Aorta (tissue), 5 donors: ENCODE measurements around the gene GAN. TPM values are rescaled to one million over a fixed set of nuclear protein-coding genes. Genes with fewer than 3 reads are reported as not detected.
A peak's percentile ranks its signal among the peaks of the same experiment; 100 is the strongest.

ENCODE experiments used
- ATAC-seq: fragments of 200-7000 bp; cut with Tn5 transposase; one replicate; pipeline ENCODE4 v1.9.1; 2022; ENCODE audit warnings: moderate library complexity; ENCODE audit not compliant: low FRiP score
- DNase-seq, 2 donors: peaks; one replicate each; pipeline ENCODE4 v3.0.0-alpha.2; 2020
- H3K27ac ChIP-seq, 2 donors: one replicate each; pipeline ENCODE4 v1.5.1; 2013; ENCODE audit warnings: low read length in 2 of 2, mild to moderate bottlenecking in 2 of 2, moderate library complexity in 2 of 2, control low read depth in 1 of 2, inconsistent platforms in 1 of 2, low read depth in 1 of 2
- H3K27me3 ChIP-seq, 2 donors: one replicate each; pipeline ENCODE4 v1.6.1; 2013; ENCODE audit warnings: control low read depth in 1 of 2, low read length in 1 of 2, mild to moderate bottlenecking in 1 of 2, moderate library complexity in 1 of 2; ENCODE audit not compliant: insufficient read depth in 2 of 2, control insufficient read depth in 1 of 2
- H3K36me3 ChIP-seq, 2 donors: one replicate each; pipeline ENCODE4 v1.6.1; 2013; ENCODE audit warnings: control low read depth in 1 of 2, low read length in 1 of 2, mild to moderate bottlenecking in 1 of 2; ENCODE audit not compliant: insufficient read depth in 2 of 2, control insufficient read depth in 1 of 2
- H3K4me1 ChIP-seq, 2 donors: one replicate each; pipeline ENCODE4 v1.6.1; 2013; ENCODE audit warnings: low read length in 2 of 2, control low read depth in 1 of 2, mild to moderate bottlenecking in 1 of 2, moderate library complexity in 1 of 2; ENCODE audit not compliant: insufficient read depth in 2 of 2, control insufficient read depth in 1 of 2
- H3K4me3 ChIP-seq, 2 donors: one replicate each; pipeline ENCODE4 v1.5.1; 2013; ENCODE audit warnings: low read length in 2 of 2, control low read depth in 1 of 2, mild to moderate bottlenecking in 1 of 2
- H3K9me3 ChIP-seq: one replicate; pipeline ENCODE4 v1.6.1; 2013; ENCODE audit warnings: mild to moderate bottlenecking, low read length; ENCODE audit not compliant: control insufficient read depth
- WGBS, 2 donors: extraction: QIAGEN DNeasy Blood & Tissue Kit; methylation state at CpG; one replicate each; pipeline ENCODE4 v1.1.7; 2013; 5-methylcytosine and 5-hydroxymethylcytosine counted together
- intact Hi-C, 2 donors: fragments of 100-400 bp; cut with DNase I; formaldehyde crosslinking; loops; one replicate each; pipeline versions ENCODE4 v1.14.2 to v1.15.0; 2022
- polyA plus RNA-seq, 2 donors: library from polyadenylated mRNA; stranded (reverse); fragments of 200-250 nt; gene quantifications; one replicate each; pipeline ENCODE4 v1.2.3, GENCODE V29; 2013
- total RNA-seq, 2 donors: library from RNA; stranded (reverse); fragmentation: NEBNext Ultra II Directional; extraction: Animal tissue kit (Norgen Biotek cat#: 25700); gene quantifications; one replicate each; pipeline ENCODE4 v1.2.1, GENCODE V29; 2021
- donor health status: healthy with polysubstance abuse.
- donor health status: Bipolar disorder and iron deficiency.
- donor health status: DM: no; HTN: no; CAD: no.
- donor health status: DM: no; HTN: no; CAD: no.
- donor health status: DM: yes; HTN: yes; CAD: no.

The GAN gene
- total and polyA plus RNA-seq, 4 donors = 0.87 to 11.9 (median 6.5) TPM

DNA sequence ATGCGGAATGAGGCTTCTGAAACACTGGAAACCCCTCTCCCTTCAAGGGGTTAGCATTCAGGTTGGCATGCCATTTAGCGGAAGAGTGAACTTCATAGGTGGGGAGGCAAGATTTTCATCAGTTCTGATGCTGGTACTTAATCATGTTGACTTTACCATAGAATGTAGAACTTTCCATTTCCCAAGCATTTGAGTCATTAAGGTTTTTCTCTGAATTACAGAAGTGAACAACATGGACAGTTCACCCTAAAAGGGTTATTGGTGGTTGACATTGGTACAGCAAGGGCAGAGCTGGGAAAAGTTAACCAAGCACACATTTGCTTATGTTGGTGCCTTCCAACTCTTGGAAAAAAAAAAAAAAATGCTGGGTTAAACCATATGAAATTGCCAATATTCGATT, 39.1 kb downstream of the GAN start:
- Histone ChIP-seq H3K4me1 (no peaks in the 10 kb centered on the region), H3K36me3 (peaks cover 0 to 5% of the 10 kb centered on the region in 2 donors), H3K9me3 (no peaks in the 10 kb centered on the region), H3K27me3 (no peaks in the 10 kb centered on the region), H3K4me3 (no peak overlapping the region), H3K27ac (no peak overlapping the region)
- intact Hi-C loops = no loop called here
- 95 to 98% methylated on average over 3 of the region's 3 CpGs for WGBS, 2 donors
- DNase-seq = no peak
- no peak for ATAC-seq

DNA sequence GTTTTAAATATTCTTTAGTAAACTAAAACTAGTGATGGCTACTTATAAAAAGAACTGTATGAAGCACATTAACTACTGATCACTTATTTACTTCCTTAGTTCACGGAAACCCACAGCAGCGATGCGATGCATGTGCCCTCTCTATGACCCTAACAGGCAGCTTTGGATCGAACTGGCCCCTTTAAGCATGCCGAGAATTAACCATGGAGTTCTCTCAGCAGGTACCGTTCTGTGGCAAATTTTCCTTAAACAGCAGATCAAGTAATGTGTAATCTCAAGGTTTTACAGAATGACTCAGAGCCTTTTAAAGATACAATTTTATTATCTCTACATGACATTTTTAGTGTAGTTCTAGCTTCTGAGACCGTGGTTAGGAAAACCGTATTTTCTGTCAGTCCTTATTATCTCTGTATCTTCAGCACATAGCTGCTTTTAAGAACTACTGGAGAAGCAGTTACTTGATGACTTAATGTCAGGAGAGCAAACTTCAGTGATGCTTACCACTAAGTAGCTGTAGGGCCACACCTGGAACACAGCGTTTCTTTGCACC, 43.0 kb downstream of the GAN start:
- intact Hi-C loops = no loop called here
- Histone ChIP-seq H3K4me1 (no peaks in the 10 kb centered on the region), H3K4me3 (no peak overlapping the region), H3K27me3 (no peaks in the 10 kb centered on the region), H3K36me3 (peaks cover 0 to 4% of the 10 kb centered on the region in 2 donors), H3K27ac (no peak overlapping the region), H3K9me3 (no peaks in the 10 kb centered on the region)
- 95 to 96% methylated on average over 9 of the region's 9 CpGs for WGBS, 2 donors
- ATAC-seq (no peak), DNase-seq (no peak)

DNA sequence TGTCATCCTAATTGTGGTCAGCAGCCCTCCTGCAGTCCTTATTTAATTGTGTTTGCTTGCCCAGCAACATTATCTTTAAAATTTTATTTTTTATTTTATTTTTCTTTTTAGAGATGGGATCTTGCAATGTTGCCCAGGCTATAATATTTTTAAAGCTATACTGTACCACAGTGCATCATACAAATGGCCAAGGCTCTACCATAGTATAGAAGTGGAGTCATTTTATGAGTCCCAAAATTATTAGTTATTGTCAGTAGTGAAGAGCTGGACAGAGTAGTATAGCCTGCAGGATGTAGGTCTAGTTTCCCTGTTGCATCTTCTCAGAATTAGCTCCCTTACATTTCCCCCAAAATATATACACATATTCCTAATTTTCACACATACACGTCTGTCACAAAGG, 44.1 kb downstream of the GAN start:
- no peak for ATAC-seq
- DNase-seq = no peak
- 72 to 90% methylated on average over 1 of the region's 1 CpG for WGBS, 2 donors
- intact Hi-C loops = no loop called here
- Histone ChIP-seq H3K4me1 (no peaks in the 10 kb centered on the region), H3K36me3 (peaks cover 0 to 4% of the 10 kb centered on the region in 2 donors), H3K27me3 (no peaks in the 10 kb centered on the region), H3K9me3 (no peaks in the 10 kb centered on the region), H3K27ac (no peak overlapping the region), H3K4me3 (no peak overlapping the region)

DNA sequence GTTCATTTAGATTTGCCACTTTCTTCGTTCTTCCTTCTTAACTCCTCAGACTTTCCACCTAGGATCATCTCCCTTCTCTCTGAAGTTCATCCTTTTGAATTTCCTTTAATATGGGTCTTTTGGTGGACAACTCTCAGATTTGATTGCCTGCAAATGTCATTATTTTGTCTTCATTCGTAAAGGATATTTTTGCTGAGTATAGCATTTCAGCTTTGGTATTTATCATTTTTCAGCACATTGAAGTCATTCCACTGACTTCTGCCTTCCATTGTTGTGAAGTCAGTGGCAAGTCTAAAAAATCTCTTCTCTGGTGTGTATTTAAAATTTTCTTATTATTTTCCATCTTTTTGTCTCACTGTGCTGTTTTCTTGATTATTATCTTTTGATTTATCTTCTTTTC, 45.4 kb downstream of the GAN start:
- no peak for DNase-seq
- Histone ChIP-seq H3K36me3 (peaks cover 0 to 8% of the 10 kb centered on the region in 2 donors), H3K27ac (no peak overlapping the region), H3K27me3 (no peaks in the 10 kb centered on the region), H3K4me3 (no peak overlapping the region), H3K9me3 (no peaks in the 10 kb centered on the region), H3K4me1 (no peaks in the 10 kb centered on the region)
- intact Hi-C loops = loop anchor here in 1 of 2 donors (5.0 to 10.0 kb wide), 2 partner anchors 42 to 365 kb away; no protein-coding TSS in a partner anchor
- 94 to 97% methylated on average over 2 of the region's 2 CpGs for WGBS, 2 donors
- ATAC-seq = no peak

DNA sequence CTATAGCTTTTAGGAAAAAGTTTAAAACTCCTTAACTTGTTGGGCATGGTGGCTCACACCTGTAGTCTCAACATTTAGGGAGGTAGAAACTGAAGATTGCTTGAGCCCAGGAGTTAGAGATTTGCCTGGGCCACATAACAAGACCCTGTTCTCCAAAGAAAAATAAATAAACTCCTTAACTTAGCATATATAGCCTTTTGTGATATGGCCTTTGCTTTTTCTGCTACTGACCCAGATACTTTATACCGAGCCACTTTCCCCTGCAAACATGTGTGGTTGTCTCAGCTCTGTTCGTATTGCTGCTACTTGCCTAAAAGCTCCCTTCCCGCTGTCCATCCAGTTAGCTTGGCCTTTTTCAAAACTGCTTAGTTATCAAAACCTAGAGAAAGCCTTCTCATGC, 51.0 kb downstream of the GAN start:
- Histone ChIP-seq H3K9me3 (no peaks in the 10 kb centered on the region), H3K4me1 (no peaks in the 10 kb centered on the region), H3K27ac (no peak overlapping the region), H3K27me3 (no peaks in the 10 kb centered on the region), H3K4me3 (no peak overlapping the region), H3K36me3 (peaks cover 0 to 5% of the 10 kb centered on the region in 2 donors)
- DNase-seq (no peak), ATAC-seq (no peak)
- intact Hi-C loops = loop anchor here in 1 of 2 donors (10.0 kb wide), 1 partner anchor 359 kb away; no protein-coding TSS in a partner anchor
- WGBS, 2 donors = 89 to 90% methylated on average over 3 of the region's 3 CpGs

DNA sequence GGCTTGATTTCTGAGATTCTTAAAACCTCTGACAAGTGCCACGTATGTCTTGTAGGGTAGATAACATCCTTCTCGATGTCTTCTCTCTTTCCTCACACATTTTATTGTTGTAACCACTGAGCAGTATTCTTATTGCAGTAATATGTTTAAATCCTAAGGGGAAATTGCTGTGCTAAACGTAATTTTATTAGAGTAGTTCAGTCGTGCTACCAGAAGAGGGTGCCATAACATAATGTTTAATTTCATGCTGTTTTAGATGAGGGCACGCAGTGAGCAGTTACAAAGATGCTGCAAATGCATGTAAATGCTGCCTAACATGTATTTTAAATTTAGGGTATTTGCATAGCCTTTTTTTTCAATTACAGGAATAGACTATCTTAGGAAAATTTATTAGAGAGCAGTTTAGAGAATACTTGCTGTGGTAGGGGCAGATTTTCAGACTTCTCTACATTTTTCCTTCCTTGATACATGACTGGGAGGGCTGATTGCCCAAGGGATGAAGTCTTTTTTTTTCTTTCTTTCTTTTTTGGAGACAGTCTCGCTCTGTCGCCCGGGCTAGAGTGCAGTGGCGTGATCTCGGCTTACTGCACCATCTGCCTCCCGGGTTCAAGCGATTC, 51.7 kb downstream of the GAN start:
- Histone ChIP-seq H3K9me3 (no peaks in the 10 kb centered on the region), H3K4me1 (no peaks in the 10 kb centered on the region), H3K27ac (no peak overlapping the region), H3K36me3 (peaks cover 0 to 5% of the 10 kb centered on the region in 2 donors), H3K4me3 (no peak overlapping the region), H3K27me3 (no peaks in the 10 kb centered on the region)
- DNase-seq = no peak
- 62 to 65% methylated on average over 12 of the region's 12 CpGs for WGBS, 2 donors
- intact Hi-C loops = loop anchor here in 1 of 2 donors (10.0 kb wide), 1 partner anchor 358 kb away; no protein-coding TSS in a partner anchor
- ATAC-seq = peak; percentile 73

DNA sequence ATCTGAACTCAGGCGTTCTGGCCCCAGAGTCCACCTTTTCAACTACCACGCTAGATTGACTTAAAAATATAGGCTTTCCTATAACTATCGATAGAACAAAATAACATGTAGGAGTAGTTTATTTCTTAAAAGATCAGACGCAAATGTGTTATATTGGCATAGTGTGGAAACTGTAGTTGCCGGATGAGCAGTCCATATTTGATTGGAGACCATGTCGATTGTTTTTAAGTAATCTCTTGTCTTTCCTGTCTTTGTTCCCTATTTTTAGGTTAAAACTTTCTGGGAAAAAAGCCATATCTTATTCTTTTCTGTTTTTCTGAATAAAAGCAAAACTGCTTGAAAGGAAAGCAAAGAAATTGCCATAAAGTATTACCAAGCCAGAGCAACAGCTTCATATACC, 53.1 kb downstream of the GAN start:
- no peaks in the 10 kb centered on the region for H3K27me3 ChIP-seq
- intact Hi-C loops = loop anchor here in 1 of 2 donors (10.0 kb wide), 1 partner anchor 357 kb away; no protein-coding TSS in a partner anchor
- ATAC-seq = no peak
- peaks cover 0 to 3% of the 10 kb centered on the region in 2 donors for H3K36me3 ChIP-seq
- no peak overlapping the region for H3K27ac ChIP-seq
- no peaks in the 10 kb centered on the region for H3K4me1 ChIP-seq
- no peak overlapping the region for H3K4me3 ChIP-seq
- no peak for DNase-seq
- H3K9me3 ChIP-seq = no peaks in the 10 kb centered on the region
- WGBS, 2 donors = 88 to 91% methylated on average over 6 of the region's 6 CpGs

DNA sequence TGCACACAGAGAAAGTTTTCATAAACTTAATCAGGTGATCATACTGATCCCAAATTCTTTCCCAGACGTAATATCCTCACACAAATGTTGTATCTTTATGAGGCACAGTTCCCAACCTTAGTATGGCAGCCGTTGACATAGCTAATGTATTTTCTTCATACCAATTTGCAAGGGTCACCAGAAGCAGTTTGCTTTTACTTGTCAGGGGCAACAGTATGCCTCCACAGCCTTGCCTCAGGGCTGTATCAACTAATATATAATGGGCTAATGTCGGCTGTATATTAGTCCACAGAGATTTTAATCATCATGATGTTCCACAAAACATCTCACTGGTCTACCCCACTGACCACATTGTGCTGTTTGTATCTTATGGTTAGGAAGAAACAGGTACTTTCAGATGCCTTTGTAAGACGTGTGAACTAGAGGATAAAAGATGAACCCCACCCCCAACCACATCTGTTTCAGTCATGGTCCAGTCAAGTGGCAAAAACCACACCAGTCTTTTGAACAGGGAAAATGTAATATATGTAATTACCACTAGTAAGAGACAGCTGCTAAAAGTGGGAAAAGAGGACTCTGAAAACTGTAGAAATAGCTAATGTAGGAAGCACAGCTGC, 55.2 kb downstream of the GAN start:
- Histone ChIP-seq H3K27ac (no peak overlapping the region), H3K27me3 (no peaks in the 10 kb centered on the region), H3K4me1 (no peaks in the 10 kb centered on the region), H3K9me3 (no peaks in the 10 kb centered on the region), H3K36me3 (no peaks in the 10 kb centered on the region), H3K4me3 (no peak overlapping the region)
- intact Hi-C loops = loop anchor here in 1 of 2 donors (10.0 kb wide), 1 partner anchor 355 kb away; no protein-coding TSS in a partner anchor
- DNase-seq = no peak
- ATAC-seq = no peak
- WGBS, 2 donors = 84 to 90% methylated on average over 4 of the region's 4 CpGs

DNA sequence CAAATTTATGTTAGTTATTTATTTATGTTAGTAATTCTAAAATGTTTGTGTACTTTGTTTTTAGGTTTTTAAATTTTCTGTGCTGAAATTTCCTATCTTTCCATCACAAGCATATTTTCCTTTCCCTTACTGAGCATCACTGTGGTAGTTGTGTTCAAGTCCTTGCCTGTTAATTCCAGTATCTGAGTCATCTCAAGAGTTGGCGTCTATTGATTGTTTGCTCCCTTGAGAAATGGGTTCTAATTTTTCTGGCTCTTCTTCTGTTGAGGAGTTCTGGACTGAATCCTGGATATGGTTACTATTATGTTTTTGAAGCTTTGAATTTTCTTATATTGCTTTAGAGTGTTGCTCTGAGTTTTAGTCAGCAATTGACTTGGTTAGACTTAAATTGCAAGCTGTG, 56.3 kb downstream of the GAN start:
- ATAC-seq = no peak
- Histone ChIP-seq H3K36me3 (no peaks in the 10 kb centered on the region), H3K4me1 (no peaks in the 10 kb centered on the region), H3K4me3 (no peak overlapping the region), H3K27me3 (no peaks in the 10 kb centered on the region), H3K9me3 (no peaks in the 10 kb centered on the region), H3K27ac (no peak overlapping the region)
- no peak for DNase-seq
- intact Hi-C loops = no loop called here
- 55 to 58% methylated on average over 1 of the region's 1 CpG for WGBS, 2 donors
